Kidney epithelial cell (primary cell): ENCODE results near the gene BCS1L. TPM values are rescaled to one million over a fixed set of nuclear protein-coding genes. Genes with fewer than 3 reads are reported as not detected.

Experiments used
- DNase-seq: peaks from one replicate; pipeline ENCODE4 v3.0.0-alpha.2; 2010; ENCODE audit warnings: low read depth
- H3K27me3 ChIP-seq: 2 replicates; pipeline ENCODE4 v1.6.0; 2011; ENCODE audit warnings: low read length; ENCODE audit not compliant: control insufficient read depth, insufficient read depth
- H3K36me3 ChIP-seq: 2 replicates; pipeline ENCODE4 v1.5.1; 2011; ENCODE audit warnings: low read length; ENCODE audit not compliant: control insufficient read depth, insufficient read depth
- H3K4me3 ChIP-seq: 2 replicates; pipeline ENCODE4 v1.5.1; 2011; ENCODE audit warnings: low read depth, mild to moderate bottlenecking, control low read depth, low read length
- total RNA-seq: library from RNA; depleted of rRNA; stranded (reverse); fragments of >200 nt; gene quantifications from 2 replicates; pipeline ENCODE4 v1.2.3, GENCODE V29; 2015
- TF ChIP-seq, protein P1 (sequence below): IDR thresholded peaks from 2 replicates; pipeline ENCODE4 v1.5.1; 2011; ENCODE audit warnings: mild to moderate bottlenecking, moderate library complexity, low read length, control low read depth, inconsistent platforms; ENCODE audit not compliant: insufficient read depth, poor library complexity, severe bottlenecking

The BCS1L gene, protein sequence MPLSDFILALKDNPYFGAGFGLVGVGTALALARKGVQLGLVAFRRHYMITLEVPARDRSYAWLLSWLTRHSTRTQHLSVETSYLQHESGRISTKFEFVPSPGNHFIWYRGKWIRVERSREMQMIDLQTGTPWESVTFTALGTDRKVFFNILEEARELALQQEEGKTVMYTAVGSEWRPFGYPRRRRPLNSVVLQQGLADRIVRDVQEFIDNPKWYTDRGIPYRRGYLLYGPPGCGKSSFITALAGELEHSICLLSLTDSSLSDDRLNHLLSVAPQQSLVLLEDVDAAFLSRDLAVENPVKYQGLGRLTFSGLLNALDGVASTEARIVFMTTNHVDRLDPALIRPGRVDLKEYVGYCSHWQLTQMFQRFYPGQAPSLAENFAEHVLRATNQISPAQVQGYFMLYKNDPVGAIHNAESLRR
- total RNA-seq, result 36.2 and 36.4 TPM in 2 replicates

DNA sequence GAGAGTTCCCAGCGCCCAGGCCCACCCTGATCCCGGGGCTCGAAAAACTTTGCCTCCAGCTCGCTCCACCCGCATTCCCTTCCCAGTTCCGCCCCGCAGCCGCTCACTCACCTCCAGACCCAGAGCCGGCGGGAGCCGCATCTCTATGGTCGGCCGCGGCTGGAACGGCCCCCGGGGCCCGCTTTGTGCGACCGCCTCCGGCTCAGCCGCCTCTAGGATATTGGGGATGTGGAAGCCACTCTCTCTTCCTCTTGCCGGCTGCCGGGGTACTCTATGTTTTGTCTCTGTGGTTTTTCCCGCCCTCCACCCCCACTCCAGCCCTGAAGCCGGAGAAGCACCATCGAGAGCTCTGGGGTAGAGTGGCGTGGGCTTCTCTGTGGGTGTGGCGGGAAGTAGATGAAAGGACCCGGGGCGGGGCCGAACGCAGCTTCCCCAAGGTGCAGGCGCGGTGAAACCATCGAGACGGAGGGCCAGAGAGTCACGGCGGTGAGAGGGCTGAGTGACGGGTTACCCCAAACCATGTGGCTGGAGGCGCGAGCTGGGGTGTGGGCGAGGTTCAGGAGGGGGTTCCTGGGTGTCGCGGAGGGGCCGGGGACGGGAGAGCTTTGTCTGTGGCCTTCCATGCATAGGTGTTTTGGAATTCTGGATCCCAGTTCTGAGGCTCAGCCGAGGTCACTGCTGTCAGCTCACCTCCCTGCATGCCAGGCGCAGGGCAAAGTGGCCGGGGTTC lies at the start of gene BCS1L, which contains the start of gene ZNF142:
TSS of gene BCS1L (plus strand) at position 426 of the 730 bp plus-strand sequence. CDS start 1,305 bp downstream, outside the sequence.
TSS of gene ZNF142 (minus strand) at position 366 of the 730 bp plus-strand sequence. CDS start 3,194 bp downstream, outside the sequence.
- H3K36me3 ChIP-seq, result no peaks in the 10 kb centered on the region
- H3K27me3 ChIP-seq, result no peaks in the 10 kb centered on the region
- TF ChIP-seq, protein P1, sequence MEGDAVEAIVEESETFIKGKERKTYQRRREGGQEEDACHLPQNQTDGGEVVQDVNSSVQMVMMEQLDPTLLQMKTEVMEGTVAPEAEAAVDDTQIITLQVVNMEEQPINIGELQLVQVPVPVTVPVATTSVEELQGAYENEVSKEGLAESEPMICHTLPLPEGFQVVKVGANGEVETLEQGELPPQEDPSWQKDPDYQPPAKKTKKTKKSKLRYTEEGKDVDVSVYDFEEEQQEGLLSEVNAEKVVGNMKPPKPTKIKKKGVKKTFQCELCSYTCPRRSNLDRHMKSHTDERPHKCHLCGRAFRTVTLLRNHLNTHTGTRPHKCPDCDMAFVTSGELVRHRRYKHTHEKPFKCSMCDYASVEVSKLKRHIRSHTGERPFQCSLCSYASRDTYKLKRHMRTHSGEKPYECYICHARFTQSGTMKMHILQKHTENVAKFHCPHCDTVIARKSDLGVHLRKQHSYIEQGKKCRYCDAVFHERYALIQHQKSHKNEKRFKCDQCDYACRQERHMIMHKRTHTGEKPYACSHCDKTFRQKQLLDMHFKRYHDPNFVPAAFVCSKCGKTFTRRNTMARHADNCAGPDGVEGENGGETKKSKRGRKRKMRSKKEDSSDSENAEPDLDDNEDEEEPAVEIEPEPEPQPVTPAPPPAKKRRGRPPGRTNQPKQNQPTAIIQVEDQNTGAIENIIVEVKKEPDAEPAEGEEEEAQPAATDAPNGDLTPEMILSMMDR, result no peak
- H3K4me3 ChIP-seq, result peak within 1 kb of the TSS; percentile 70
- peak; percentile 74 for DNase-seq

DNA sequence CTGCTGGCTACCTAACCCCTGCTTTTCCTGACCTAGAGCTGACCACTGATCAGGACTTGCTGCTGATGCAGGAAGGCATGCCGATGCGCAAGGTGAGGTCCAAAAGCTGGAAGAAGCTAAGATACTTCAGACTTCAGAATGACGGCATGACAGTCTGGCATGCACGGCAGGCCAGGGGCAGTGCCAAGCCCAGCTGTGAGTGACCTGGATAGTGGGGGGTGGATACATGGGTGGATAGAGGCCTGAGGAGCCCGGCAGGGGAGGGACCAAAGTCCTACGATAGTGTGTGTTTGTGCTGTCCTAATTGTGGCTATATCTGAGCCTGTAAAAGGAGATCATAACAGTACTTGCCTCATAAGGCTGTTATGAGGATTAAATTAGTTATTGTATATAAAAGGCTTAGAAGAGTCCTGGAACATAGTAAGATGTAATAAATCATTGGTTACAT lies 43.6 kb upstream of the BCS1L start:
- Histone ChIP-seq H3K36me3 (no peaks in the 10 kb centered on the region), H3K4me3 (no peak overlapping the region), H3K27me3 (no peaks in the 10 kb centered on the region)
- TF ChIP-seq, protein P1, result no peak
- DNase-seq, result no peak

DNA sequence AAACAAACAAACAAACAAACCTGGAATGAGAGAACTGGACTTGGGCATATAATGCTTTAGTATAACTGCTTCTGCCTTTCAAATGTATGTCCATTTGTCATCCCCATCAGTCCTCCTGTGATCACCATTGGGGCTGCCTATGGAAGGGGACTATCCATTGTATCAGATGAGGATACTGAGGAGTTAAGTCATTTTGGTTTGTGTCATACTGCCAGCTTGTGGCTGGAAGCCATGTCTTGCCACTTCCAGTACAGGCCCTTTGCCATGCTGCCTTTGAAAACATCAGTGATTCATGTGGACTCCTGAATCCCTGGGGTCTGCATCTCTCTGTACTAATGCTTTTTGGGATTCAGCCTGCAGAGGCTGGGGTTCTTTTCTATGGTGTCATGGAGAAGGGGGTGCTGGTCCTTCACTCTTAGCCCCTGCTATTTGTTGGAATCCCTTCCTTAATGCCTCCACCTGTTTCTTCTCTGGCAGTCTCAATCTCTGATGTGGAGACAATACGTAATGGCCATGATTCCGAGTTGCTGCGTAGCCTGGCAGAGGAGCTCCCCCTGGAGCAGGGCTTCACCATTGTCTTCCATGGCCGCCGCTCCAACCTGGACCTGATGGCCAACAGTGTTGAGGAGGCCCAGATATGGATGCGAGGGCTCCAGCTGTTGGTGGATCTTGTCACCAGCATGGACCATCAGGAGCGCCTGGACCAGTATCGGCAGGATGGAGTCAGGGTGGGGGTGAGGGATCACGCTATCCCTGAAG lies 41.2 kb upstream of the BCS1L start:
- H3K4me3 ChIP-seq, result no peak overlapping the region
- H3K27me3 ChIP-seq, result no peaks in the 10 kb centered on the region
- no peak for DNase-seq
- TF ChIP-seq, protein P1, result no peak
- no peaks in the 10 kb centered on the region for H3K36me3 ChIP-seq

DNA sequence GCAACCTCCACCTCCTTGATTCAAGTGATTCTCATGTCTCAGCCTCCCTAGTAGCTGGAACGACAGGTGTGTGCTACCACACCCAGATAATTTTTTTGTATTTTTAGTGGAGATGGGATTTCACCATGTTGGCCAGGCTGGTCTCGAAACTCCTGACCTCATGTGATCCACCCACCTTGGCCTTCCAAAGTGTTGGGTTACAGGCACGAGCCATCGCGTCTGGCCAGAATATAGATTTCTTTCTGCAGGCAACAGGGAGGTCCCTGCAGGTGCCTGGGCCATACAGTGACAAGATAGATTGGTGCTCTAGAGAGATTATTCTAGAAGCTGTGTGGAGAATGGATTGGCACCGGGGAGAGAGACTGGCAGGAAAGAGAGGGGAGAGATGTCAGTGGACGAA lies 38.5 kb upstream of the BCS1L start:
- Histone ChIP-seq H3K27me3 (no peaks in the 10 kb centered on the region), H3K36me3 (no peaks in the 10 kb centered on the region), H3K4me3 (no peak overlapping the region)
- TF ChIP-seq, protein P1, result no peak
- no peak for DNase-seq

DNA sequence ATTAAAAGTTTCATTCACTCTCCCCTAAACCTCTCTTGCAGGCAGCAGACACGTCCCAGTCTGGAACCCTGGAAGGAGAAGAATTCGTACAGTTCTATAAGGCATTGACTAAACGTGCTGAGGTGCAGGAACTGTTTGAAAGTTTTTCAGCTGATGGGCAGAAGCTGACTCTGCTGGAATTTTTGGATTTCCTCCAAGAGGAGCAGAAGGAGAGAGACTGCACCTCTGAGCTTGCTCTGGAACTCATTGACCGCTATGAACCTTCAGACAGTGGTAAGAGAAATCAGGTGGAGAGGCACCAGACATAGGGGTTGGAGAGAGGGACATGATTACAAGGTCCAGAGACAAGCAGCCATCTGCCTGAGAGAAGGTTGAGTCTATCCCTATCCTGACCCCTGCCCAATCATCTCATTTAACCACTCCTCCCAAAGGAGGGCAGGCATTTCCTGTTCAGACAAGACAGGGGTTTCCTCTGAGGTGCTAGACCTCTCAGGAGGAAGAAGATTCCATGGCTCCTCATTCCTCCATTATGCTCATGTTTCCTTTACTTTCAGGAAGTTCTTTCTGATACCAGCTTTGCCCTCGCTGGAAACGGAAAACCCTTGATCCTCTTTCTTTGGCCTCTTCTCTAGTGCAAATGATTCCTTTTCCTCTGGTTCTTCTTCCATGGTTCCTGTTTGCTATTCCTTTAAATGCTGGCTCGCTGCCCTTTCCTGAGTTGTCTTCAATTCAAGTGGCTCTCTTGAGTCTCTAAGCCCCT lies 36.7 kb upstream of the BCS1L start:
- no peaks in the 10 kb centered on the region for H3K36me3 ChIP-seq
- H3K27me3 ChIP-seq, result no peaks in the 10 kb centered on the region
- TF ChIP-seq, protein P1, result no peak
- DNase-seq, result no peak
- H3K4me3 ChIP-seq, result no peak overlapping the region
